ENCODE data around the gene KLHDC3.

KLHDC3 gene

DNA sequence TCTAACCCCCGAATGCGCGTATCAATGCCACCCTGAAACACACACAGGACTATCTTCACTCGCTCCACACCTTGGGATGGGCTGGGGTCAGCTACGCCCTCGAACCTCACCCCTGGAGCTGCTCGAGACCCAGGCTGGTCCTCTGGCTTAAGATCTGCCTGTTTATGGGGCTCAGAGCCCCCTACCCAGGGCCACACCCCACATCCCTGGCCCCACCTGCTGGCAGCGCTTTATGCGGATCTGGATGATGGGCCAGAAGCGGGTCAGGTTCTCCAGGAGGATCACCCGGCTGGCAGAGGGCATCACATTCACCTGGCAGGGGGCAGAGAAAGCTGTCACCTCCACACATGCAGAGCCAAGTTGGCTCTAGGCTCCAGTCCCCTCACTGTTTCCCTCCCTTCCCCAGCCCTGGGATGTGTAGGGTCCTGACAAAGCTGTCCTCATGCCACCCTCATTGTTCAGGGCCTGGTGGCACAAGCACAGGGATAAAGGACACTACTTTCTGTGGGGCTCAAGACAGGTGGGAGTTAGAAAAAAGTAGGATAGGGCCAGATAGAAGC is 31.4 kb downstream of the KLHDC3 start:
- H3K4me1 ChIP-seq: no peaks in the 10 kb centered on the region
- TF ChIP-seq, protein P1, sequence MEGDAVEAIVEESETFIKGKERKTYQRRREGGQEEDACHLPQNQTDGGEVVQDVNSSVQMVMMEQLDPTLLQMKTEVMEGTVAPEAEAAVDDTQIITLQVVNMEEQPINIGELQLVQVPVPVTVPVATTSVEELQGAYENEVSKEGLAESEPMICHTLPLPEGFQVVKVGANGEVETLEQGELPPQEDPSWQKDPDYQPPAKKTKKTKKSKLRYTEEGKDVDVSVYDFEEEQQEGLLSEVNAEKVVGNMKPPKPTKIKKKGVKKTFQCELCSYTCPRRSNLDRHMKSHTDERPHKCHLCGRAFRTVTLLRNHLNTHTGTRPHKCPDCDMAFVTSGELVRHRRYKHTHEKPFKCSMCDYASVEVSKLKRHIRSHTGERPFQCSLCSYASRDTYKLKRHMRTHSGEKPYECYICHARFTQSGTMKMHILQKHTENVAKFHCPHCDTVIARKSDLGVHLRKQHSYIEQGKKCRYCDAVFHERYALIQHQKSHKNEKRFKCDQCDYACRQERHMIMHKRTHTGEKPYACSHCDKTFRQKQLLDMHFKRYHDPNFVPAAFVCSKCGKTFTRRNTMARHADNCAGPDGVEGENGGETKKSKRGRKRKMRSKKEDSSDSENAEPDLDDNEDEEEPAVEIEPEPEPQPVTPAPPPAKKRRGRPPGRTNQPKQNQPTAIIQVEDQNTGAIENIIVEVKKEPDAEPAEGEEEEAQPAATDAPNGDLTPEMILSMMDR (IDR thresholded peaks at IDR 0.05): no peak
- H3K27ac ChIP-seq: no peak overlapping the region
- intact Hi-C loops (cut with DNase I; ENCODE audit: low total_unique reads): no loop called here
- H3K27me3 ChIP-seq: no peaks in the 10 kb centered on the region
- H3K36me3 ChIP-seq: peaks cover 5 to 93% (median 45%) of the 10 kb centered on the region in 3 donors
- no peak for DNase-seq
- H3K4me3 ChIP-seq: no peak overlapping the region
- no peaks in the 10 kb centered on the region for H3K9me3 ChIP-seq

DNA sequence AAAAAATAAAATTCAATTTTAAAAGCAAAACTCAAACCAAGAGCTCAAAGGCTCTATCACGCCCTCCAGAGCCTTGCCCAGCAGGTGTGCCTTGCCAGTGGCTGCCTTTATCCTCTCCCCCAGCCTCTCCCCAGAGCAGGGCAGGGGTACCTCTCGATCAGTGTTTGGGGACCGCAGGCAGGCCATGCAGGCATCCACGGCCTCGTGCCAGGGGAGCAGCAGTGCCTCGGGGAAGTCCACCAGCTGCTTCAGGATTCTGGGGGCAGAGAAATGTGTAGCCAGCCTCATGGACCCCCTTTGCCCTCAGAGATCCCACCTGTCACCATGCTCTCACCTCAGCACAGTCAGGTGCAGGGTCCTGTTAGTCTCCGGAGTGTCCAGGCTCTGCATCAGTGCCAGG is 33.9 kb downstream of the KLHDC3 start:
- Histone ChIP-seq H3K4me1 (peaks cover 0 to 8% (median 4%) of the 10 kb centered on the region in 4 donors), H3K9me3 (no peaks in the 10 kb centered on the region), H3K36me3 (peaks cover 4 to 77% (median 33%) of the 10 kb centered on the region in 3 donors), H3K27me3 (no peaks in the 10 kb centered on the region), H3K4me3 (no peak overlapping the region), H3K27ac (no peak overlapping the region)
- intact Hi-C loops (cut with DNase I; ENCODE audit: low total_unique reads): no loop called here
- TF ChIP-seq, protein P1 (IDR thresholded peaks at IDR 0.05): no peak
- DNase-seq: no peak

DNA sequence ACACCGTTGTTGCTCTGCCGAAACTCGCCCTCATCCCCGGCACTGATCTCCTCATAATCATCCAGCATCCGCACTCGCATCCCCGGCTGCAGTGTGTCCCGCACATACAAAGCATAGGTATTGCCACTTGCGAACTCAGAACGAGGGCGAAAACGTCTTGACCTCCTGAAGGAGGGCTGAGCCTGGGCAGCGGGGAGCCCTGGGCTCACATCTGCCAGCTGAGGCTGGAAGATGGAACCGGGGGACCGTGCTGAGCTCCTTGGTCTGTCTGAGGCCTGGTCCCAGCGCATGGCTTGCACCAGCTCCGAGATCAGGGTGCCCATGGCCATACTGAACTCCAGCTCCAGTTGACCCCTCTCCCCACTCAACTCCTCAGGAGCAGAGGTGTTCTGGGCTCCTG is 36.9 kb downstream of the KLHDC3 start:
- no peak overlapping the region for H3K4me3 ChIP-seq
- intact Hi-C loops (cut with DNase I; ENCODE audit: low total_unique reads): loop anchor here (5.0 kb wide), 1 partner anchor 39 kb away; the partner anchor contains the start of genes KLHDC3 and MEA1
- H3K4me1 ChIP-seq: peaks cover 0 to 22% (median 8%) of the 10 kb centered on the region in 4 donors
- no peaks in the 10 kb centered on the region for H3K9me3 ChIP-seq
- H3K27me3 ChIP-seq: no peaks in the 10 kb centered on the region
- no peak for DNase-seq
- peaks cover 0 to 57% (median 27%) of the 10 kb centered on the region in 3 donors for H3K36me3 ChIP-seq
- no peak overlapping the region for H3K27ac ChIP-seq
- TF ChIP-seq, protein P1 (IDR thresholded peaks at IDR 0.05): no peak

GRCh38 chr6:43052225-43052841 is 38.3 kb downstream of the KLHDC3 start:
- Histone ChIP-seq H3K4me3 (no peak overlapping the region), H3K9me3 (no peaks in the 10 kb centered on the region), H3K27ac (peak overlapping the region; percentile 86 to 95), H3K36me3 (peaks cover 0 to 57% (median 32%) of the 10 kb centered on the region in 3 donors), H3K4me1 (peaks cover 0 to 22% (median 8%) of the 10 kb centered on the region in 4 donors), H3K27me3 (no peaks in the 10 kb centered on the region)
- intact Hi-C loops (cut with DNase I; ENCODE audit: low total_unique reads): loop anchor here (5.0 kb wide), 1 partner anchor 40 kb away; the partner anchor contains the start of genes KLHDC3 and MEA1
- no peak for DNase-seq
- TF ChIP-seq, protein P1 (IDR thresholded peaks at IDR 0.05): no peak

DNA sequence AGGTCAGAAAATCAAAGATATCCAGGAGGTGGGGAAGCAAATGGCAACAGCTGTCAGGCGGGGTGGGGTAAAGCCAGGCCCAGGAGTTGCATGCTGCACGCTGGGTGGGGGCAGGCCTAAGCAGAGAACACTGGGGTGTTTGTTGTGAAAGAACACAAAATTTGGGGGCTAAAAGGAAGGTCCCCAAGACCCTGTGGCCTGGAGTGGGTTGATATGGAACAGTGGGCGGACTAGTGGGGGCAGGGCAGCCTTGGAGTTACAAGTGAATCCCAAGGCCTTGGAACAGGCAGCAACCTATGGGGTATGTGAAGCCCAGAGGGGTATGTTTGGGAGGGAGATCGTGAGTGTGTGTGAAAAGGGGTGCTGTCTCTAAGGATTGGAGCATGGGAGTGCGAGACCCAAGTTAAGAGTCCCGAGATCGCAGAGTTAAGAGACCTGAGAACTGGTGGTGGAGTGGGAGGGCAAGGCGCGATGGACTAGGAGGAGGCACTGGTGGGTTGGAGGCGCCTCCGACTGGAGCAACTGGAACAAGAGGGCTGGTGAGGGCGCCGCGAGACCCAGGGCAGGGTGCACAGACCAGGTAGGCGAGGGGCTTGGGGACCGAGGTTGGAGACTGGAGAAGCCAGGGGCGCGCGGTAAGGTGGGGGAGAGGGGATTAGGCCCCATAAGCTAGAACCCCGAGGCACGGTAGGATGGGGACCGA is 38.9 kb downstream of the KLHDC3 start:
- intact Hi-C loops (cut with DNase I; ENCODE audit: low total_unique reads): loop anchor here (5.0 kb wide), 1 partner anchor 41 kb away; the partner anchor contains the start of genes KLHDC3 and MEA1
- TF ChIP-seq, protein P1 (IDR thresholded peaks at IDR 0.05): no peak
- peaks cover 0 to 56% (median 36%) of the 10 kb centered on the region in 3 donors for H3K36me3 ChIP-seq

More for the DNA sequence above, 38.9 kb downstream of the KLHDC3 start:
- peak overlapping the region; percentile 64 for H3K4me3 ChIP-seq
- H3K27ac ChIP-seq: peak overlapping the region; percentile 86 to 95
- no peaks in the 10 kb centered on the region for H3K27me3 ChIP-seq
- DNase-seq: peak in 1 of 2 donors; percentile 39
- peaks cover 0 to 25% (median 11%) of the 10 kb centered on the region in 4 donors for H3K4me1 ChIP-seq
- H3K9me3 ChIP-seq: no peaks in the 10 kb centered on the region

Measured in tibial artery (tissue), 4 donors.